ENCODE data around the gene PAPPA. TPM values are rescaled to one million over a fixed set of nuclear protein-coding genes. Genes with fewer than 3 reads are reported as not detected.

PAPPA gene
- total RNA-seq, 1 experiment from 2014 or later = 0.17 TPM

- no peak for DNase-seq
- WGBS (ENCODE audit: extremely low coverage, insufficient read length, low lambda C conversion rate) = no CpG with 5 or more reads among the region's 3 CpGs
- Histone ChIP-seq H3K9me3 (ENCODE audit: control insufficient read depth, low read depth, low read length) (no peaks in the 10 kb centered on the region), H3K18ac (ENCODE audit: insufficient read length, low read depth, low read length) (no peak overlapping the region), H2AK5ac (ENCODE audit: insufficient read length, low read length) (no peak overlapping the region), H4K5ac (ENCODE audit: insufficient read length, low read depth, low read length) (no peak overlapping the region), H2BK20ac (ENCODE audit: low read depth, low read length, poor library complexity, severe bottlenecking) (no peak overlapping the region), H3K4me1 (ENCODE audit: insufficient read depth, low read length) (no peaks in the 10 kb centered on the region; the same call in 1 of the 2 replicates), H3K79me1 (ENCODE audit: insufficient read depth, low read depth, low read length, poor library complexity, severe bottlenecking) (no peaks in the 10 kb centered on the region), H3K27ac (ENCODE audit: insufficient read length, low read depth, low read length) (no peak overlapping the region), H2AFZ (ENCODE audit: low read length) (no peak overlapping the region), H3K14ac (ENCODE audit: insufficient read depth, low read length) (no peak overlapping the region), H3K23ac (ENCODE audit: insufficient read length, low read depth, low read length) (no peak overlapping the region), H3K4me2 (ENCODE audit: insufficient read depth, insufficient read length, low read length) (no peak overlapping the region), H3K4ac (ENCODE audit: low read depth, low read length) (no peak overlapping the region), H2BK12ac (ENCODE audit: insufficient read length, low read depth, low read length) (no peak overlapping the region), H2BK5ac (ENCODE audit: insufficient read length, low read length) (no peak overlapping the region), H4K20me1 (ENCODE audit: control insufficient read depth, insufficient read depth, insufficient read length) (no peaks in the 10 kb centered on the region), H4K91ac (ENCODE audit: insufficient read length, low read depth, low read length) (no peak overlapping the region), H3K27me3 (ENCODE audit: insufficient read depth, low read length) (no peaks in the 10 kb centered on the region), H3T11ph (ENCODE audit: low read length) (no peak overlapping the region), H3K23me2 (ENCODE audit: insufficient read length, low read depth, low read length, poor library complexity, severe bottlenecking) (no peaks in the 10 kb centered on the region), H3K56ac (ENCODE audit: insufficient read length, low read depth, low read length) (no peak overlapping the region), H2BK15ac (ENCODE audit: low read depth, low read length) (0 out of 2 replicates have a peak overlapping the region, but pooled peaks have one; percentile 37), H4K8ac (replicated peaks; ENCODE audit: insufficient read length, low read depth, low read length) (no peak overlapping the region), H2BK120ac (ENCODE audit: low read depth, low read length, poor library complexity, severe bottlenecking) (no peak overlapping the region), H3K9ac (ENCODE audit: extremely low read depth, insufficient read length, low read length) (no peak overlapping the region), H3K79me2 (ENCODE audit: insufficient read depth, low read length) (no peaks in the 10 kb centered on the region)
- Mint-ChIP-seq H3K27me3 (ENCODE audit: low read depth) (no peaks in the 10 kb centered on the region), H3K27ac (no peak overlapping the region; a peak in 2 of 7 replicates), H3K9me3 (peaks cover 0 to 3% of the 10 kb centered on the region in 2 experiments; a peak in 1 of 5 replicates), H3K4me1 (peaks cover 10 to 12% of the 10 kb centered on the region in 2 experiments), H3K4me3 (no peak overlapping the region), H3K36me3 (ENCODE audit: insufficient read depth in 1 of 3, low read depth in 3 of 3) (peaks cover 0 to 5% (median 0%) of the 10 kb centered on the region in 3 experiments; a peak in 1 of 7 replicates)
- no peak for TF ChIP-seq CTCF (conservative IDR thresholded peaks at IDR 0.05)
Measured at GRCh38 chr9:116450378-116451139, 297.0 kb downstream of the PAPPA start.

Data from H9 (cell line).